ENCODE measurements around the gene PITRM1.
"Not testable (repeated sequence)": the region's sequence is repeated elsewhere in the genome, so short reads cannot be mapped to it uniquely, and the experiment has no call there.

PITRM1 gene, protein sequence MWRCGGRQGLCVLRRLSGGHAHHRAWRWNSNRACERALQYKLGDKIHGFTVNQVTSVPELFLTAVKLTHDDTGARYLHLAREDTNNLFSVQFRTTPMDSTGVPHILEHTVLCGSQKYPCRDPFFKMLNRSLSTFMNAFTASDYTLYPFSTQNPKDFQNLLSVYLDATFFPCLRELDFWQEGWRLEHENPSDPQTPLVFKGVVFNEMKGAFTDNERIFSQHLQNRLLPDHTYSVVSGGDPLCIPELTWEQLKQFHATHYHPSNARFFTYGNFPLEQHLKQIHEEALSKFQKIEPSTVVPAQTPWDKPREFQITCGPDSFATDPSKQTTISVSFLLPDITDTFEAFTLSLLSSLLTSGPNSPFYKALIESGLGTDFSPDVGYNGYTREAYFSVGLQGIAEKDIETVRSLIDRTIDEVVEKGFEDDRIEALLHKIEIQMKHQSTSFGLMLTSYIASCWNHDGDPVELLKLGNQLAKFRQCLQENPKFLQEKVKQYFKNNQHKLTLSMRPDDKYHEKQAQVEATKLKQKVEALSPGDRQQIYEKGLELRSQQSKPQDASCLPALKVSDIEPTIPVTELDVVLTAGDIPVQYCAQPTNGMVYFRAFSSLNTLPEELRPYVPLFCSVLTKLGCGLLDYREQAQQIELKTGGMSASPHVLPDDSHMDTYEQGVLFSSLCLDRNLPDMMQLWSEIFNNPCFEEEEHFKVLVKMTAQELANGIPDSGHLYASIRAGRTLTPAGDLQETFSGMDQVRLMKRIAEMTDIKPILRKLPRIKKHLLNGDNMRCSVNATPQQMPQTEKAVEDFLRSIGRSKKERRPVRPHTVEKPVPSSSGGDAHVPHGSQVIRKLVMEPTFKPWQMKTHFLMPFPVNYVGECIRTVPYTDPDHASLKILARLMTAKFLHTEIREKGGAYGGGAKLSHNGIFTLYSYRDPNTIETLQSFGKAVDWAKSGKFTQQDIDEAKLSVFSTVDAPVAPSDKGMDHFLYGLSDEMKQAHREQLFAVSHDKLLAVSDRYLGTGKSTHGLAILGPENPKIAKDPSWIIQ

DNA sequence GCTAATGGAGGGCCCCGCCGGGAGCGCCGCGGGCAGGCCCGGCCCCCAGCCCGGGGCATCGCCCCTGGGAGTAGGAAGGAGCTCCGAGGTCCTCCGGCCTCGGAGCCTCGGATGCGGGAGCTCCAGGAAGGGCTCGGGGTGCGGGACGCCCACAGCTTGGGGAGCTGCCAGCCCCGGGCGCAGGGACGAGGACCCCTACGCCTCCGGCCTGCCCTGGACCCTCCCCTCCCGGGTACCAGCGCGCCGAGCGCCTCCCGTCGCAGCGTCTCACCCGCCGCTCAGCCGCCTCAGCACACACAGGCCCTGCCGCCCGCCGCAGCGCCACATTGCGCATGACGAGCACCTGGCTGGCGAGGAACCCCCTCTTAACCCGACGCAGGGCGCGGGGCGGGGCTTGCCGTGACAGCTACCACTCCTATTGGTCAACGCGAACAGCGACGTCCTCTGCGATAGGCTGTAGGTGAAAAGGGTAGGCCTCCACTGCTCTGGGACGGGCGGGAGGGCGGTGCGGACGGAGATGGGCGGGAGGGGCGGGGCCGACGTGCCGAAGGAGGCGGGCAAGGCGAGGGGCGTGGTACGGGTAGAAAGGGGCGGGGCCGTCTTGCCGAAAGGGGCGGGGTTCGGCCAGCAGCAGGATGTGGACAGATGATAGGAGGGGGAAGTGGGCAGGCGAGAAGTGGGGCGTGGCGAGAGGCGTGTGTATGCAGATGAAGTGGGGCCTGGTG, at the start of gene PITRM1:
Gene PITRM1, minus strand, starts transcription at position 337 of the 725 bp plus-strand sequence. Its CDS starts 10 bp downstream, at position 327.
- peak; percentile 97 for DNase-seq

DNA sequence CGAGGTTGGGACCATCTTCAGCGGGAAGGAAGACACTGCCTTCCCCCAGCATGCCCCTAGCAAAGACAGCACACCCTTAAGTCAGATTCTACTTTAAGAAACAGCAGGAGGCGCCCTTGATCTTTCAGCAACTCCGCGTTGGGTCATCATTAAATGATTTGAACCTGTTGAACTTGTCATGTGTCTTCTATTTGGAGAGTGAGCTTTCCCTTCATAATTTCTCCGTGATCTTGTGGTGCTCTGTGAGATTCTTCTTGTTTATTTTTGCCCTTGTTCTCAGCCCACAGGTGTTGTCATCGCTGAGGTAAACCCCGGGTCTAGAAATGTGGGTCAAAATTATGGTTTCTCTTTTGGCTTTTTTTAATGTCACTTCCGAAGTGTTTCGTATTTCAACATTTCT, 49.5 kb upstream of the PITRM1 start:
- no peak for DNase-seq

DNA sequence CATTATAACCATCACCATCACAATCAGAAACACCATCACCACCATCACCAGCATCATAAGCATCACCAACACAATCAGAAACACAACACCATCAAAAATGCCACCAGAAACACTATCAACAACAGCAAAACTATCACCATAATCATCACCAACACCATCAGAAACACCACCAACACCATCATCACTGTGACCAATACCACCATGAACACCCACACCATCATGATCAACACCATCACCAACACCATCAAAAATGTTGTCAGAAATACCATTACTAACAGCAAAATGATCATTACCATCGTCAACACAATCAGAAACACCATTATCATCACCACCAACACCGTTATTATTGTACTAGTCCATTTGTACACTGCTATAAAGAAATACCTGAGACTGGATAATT, 49.0 kb upstream of the PITRM1 start:
- DNase-seq: not testable (repeated sequence)

DNA sequence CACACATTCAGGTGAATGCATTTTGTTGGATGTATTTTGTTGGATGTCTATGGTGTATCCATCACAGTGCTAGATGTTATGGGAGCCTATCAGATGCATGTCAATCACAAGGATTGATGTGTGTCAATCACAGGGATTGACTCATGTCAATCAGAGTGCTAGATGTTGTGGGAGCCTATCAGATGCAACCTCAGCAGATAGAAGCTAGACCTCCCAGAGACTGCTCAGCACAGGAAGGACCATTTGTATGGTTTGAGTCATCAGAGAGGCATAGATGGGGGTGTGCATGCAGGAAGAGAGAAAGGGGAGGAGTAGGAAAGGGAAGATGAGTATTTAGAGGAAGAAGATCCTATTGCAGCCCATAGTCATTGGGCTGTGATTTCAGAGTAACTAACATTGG, 48.3 kb upstream of the PITRM1 start:
- DNase-seq: no peak

DNA sequence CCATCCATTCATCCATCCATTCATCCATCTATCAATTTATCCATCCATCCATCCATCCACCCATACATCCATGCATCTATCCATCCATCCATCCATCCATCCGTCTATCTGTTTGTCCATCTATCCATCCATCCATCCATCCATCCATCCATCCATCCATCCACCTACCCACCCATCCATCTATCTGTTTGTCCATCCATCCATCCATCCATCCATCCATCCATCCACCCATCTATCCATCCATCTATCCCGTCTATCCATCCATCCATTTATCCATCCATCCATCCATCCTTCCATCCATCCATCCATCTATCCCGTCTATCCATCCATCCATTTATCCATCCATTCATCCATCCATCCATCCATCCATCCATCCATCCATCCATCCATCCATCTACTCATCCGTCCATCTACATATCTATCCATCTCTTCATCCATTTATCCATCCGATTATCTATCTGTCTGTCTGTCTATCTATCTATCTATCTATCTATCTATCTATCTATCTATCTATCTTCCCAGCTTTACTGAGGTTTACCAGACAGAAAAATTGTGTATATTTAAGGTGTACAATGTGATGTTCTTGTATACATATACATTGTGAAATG, 46.5 kb upstream of the PITRM1 start:
- not testable (repeated sequence) for DNase-seq

DNA sequence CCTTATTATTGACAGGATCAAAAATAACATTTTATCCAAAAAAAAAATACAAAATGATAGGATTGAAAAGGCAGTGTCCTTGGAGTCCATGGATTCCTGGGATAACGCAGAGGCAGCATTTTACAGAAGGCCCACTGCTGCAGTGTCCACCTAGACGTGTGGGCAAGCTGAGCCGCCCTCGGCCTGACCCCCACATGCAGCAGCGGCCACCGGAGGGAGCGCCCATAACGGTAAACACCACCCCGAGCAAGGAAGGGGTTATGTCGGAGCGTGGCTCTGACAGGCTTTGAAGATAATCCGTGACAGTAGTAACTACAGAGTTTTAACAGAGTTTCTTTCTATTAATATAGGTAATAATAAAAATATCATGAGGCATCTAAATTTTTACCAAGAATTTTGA, 45.3 kb upstream of the PITRM1 start:
- no peak for DNase-seq

DNA sequence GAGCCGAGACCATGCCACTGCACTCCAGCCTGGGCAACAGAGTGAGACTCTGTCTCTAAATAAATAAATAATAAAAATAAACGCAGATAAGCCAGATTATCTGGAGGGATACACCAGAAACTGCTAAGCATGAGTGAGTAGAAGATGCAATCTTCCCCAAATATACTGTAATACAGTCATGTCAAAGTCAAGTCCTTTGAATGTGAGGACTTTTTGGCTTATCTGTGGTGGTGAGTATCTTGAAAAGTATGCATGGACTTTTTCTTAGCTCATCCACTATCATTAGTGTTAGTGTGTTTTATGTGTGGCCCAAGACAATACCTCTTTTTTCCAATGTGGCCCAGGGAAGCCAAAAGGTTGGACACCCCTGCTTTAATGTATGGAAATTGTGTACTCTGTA, 44.7 kb upstream of the PITRM1 start:
- DNase-seq: no peak

DNA sequence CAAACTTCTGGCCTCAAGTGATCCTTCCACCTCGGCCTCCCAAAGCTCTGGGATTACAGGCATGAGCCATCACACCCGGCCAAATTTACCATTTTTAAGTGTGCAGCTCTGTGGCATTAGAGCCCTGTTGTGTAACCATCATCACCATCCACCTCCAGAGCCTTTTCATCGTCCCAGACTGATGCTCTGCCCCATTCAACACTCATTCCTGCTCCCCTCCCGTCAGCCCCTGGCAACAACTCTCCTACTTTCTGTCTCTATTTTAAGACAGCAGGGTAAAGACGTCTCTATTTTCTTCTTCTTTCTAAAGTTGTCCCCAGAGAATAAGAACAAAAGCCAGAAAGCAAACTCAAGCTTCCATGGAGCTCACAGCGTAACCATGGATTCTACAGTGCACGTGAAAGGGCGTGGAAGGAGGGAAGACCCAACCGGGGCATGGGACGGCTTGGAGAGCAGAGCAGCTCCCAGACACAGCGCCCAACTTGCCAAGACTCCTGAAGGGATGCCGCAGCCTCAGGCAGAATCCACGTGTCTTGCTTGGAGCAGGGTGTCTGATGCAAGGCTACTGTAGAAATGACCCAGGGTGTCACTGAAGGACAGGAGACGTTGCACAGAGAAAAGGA, 42.7 kb upstream of the PITRM1 start:
- no peak for DNase-seq

DNA sequence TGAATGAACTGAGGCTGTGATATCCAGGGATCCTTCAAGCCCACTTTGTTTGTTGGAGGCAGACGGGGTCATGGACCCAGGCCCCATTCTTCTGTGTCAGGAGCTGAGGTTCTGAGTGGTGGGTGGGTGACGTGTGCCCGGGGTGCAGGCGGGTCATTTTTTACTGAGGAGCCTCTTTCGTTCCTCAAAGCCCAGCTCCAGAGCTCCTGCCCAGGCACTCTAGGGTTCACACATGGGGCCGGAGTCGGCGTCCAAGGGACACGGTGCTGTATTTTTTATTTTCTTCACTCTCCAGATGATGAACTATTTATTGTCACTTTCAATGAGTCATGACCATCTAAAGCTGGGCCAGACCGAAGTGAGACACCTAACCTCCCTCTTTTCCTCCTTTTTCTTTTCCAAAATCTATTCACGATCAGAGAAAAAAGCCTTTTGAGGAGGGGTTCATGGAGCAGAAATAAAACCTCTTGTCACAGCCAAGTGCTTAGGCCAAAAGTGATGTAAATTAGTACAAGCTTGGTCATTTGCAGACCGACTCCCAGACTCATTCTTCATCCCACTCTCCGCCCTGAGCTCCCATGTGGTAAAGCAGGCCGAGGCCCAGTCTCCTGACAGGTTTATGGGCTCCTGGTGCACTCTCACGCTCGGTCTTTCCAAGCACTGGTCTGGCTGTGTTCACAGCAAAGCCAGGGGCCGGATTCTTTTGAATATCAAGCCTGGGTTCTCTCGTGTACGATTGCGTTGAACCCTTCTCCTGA, 41.4 kb upstream of the PITRM1 start:
- no peak for DNase-seq

DNA sequence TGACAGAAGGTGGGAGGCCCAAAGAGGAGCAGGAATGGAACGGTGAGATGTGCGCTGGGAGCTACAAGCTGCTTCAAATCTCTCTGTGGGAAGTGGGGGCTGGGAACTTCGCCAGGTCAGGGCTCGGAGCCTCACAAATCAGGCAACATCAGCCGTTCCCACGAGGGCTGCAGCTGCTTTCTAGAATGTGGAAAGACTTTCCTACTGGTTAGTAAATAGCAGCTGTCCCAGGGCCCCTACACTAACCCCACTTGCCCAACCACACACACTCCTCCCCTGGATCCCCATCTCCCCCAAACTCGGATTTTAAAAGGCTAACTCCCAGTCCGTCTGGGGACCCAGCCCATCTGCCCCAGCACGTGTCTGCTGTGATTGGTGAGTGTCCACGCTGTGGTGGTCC, 40.6 kb upstream of the PITRM1 start:
- DNase-seq: no peak

DNA sequence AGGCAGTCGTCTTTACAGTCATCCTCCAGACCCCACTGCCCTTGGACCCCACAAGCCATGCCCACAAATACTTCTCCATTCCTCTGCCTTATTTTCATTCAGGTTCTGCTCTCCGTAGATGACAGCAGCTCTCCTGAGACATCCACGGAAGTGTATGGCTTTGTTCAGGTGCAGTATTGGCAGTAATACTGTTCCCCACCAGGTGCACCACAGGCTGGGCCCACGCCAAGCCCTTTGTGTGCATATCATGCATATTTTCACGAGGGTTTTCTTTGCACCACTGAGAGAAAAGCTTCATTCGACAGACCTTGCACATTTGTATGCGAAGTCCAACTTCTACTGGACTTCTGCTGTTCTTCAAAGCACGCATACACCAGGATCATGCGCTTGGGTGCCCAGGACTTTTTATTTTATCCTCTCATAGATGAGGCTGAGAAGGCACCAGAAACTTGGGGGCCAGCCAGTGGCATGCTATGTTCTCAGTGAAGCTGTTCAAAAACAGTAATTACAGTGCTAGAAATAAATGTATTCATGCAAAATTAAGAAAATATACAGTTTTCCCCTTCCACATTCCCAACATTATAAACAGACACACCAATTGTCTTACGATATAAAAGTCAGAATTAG, 37.8 kb upstream of the PITRM1 start:
- DNase-seq: no peak

DNA sequence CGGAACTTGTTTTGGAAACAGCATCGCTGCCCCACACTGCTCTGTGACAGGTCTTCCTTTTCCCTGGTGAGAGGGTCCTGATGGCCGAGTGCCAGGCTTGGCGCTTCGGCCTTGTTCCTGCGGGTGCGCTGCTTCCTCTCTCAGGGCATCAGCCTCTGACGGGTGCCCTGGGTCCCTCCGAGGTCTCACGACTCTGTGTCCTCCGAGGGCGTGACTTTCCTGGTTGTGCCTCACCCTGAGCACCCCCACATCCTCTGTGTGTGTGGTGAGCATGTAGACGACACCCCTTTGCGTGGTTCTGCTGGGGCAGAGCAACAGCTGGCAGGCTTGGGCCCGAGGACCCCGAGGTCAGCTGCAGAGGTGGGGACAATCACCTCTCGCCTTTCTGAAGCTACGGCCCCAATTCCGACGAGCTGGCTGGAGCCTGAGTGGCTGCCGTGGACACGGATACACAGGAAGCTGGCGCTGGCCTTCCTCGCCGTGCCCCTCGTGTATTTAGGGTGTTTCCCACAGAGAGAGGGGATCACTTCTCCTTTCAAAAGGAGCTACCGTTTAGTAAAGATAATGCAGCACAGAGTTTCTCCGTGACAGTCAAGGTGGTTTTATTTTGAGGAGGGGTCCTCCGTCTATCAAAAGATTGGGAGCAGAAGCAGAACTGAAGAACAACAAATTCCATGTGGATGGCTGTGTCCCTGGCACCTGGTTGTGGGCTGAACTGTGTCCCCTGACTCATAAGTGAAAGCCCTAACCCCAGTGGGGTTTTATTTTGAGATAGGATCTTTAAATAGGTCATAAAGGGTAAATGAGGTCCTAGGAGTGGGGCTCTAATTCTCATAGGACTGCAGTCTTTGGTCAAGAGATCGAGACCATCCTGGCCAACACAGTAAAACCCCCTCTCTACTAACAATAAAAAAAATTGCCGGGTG, 36.2 kb upstream of the PITRM1 start:
- DNase-seq: no peak

DNA sequence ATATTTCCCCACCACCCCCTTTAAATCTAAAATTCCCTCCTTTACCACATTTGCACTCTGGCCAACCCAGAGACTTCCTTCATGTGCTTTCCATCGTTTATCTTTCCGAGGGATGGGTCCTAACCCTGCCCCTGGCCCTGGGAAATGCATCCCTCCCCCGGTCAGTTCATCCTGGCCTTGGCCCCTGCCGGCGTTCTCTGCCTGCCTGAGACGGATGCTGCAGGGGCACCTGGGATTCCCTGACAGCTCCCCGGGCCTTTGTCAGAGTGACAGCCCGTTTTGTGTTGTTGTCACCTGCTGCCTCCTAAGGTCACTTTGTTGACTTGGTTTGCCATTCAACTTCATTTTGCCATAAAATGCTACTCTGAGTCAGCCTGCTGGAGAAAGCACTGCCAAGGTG, 34.8 kb upstream of the PITRM1 start:
- no peak for DNase-seq

DNA sequence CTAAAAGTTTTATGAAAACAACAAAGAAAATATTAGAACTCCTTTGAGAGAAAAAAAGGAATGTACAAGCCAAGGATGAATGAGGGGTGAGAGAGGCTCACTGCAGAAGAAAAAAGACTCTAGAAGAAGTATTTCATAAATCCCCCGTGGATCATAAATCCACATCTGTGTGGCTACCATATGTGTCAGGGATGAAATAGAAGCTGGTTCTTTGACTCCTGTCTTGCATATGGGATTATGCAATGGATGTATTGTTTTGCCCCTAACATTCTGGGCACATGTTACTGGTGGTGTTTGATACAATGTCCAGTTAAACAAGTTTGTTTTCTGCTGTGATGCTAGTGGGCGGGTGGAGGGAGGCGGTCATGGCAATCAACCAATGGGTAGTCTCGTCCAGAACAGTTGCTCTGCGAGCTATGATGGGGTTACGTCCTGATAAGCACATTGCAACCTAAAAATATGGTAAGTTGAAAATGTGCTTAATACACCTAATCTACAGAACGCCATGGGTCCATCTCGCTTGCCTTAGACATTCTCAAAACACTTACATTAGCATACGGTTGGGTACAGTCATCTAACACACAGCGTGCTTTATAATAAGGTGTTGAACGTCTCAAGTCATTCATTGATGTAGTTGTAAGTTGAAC, 34.1 kb upstream of the PITRM1 start:
- DNase-seq: no peak

DNA sequence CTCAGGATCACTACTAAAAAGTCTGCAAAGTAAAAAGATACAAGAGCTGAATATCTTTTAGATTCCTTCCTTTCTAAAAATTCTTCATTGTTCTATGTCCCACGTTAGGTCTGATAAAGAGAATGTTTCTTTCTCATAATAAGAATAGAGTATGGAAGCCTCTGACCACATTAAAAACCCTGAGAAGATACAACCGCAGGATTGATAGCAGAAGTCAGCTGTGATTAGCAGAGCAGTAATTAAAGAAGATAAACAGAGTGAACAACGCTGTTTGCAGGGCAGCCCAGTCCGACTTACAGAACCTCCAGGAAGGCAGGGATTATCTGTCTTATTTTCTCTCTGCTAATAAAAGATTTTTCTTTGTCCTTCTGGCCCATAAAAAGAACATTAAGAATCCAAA, 31.4 kb upstream of the PITRM1 start:
- no peak for DNase-seq

DNA sequence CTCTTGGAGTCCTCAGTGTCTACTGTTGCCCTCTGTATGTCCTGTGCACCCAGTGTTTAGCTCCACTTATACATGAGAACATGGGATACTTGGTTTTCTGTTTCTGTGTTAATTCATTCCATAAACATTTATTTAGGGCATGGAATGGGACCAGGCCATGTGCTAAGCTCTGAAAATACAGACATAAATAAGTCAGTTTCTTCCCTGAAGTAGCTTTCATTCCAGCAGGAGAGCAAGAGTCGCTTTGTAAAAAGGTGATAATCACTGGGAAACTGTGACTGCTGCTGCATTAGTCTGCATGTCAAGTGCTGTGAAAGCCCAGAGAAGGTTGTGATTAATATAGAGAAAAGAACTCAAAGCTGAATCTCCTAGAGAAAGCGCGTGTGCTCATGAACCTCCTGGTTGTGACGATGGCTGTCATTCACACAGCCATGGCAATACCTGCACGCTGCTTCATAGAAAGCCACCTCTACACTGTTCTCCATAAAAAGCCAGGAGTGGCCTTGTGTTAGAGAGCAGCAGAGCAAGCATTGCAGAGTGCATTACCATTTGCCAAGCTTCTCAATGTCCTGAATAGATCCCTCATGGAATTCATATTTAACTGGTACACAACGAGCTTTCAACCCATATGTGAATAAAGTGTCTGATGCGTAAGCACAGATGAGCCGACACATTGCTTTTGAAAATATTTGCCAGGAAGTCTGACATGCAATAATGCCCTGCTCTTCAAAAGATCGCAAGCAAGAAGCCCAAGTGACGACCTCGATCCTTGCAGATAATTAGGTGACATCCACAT, 30.6 kb upstream of the PITRM1 start:
- no peak for DNase-seq

DNA sequence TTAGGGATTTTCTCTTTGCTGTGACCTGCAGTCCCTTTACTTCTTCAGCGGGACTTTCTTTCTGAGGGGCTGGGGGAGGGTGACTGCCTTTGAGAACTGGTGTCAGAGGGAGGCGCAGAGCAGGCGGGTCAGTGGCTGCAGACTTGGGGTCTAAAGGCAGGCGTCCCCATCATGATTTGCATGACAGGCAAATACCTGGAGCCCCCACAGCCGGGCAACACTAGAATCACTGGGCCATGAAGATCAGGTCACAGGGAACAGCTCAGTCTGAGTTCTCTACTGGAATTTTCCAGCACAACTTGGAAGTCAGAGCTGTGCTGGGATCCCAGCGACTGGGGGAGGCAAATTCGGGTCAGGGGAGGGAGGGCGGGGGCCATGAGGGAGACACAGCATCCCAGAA, 29.2 kb upstream of the PITRM1 start:
- DNase-seq: no peak

DNA sequence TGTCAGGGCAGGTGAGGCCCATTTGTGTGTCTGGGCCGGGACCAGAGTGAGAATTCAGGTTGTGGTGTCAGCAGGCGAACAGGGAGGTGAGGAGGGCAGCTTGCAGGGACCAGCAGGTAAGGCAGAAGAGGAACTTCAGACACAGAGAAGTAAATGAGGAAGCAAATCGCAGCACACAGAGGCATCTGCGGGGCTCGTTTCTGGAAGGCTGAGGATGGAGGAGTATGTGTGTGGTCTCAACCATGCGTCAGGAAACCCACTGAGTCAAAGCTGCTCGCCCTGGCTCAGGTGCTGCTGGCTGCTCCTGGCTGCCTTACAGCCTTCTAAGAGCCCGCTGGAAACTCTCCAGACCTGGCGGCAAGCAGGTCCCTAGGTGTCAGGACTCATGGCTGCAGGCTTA, 26.9 kb upstream of the PITRM1 start:
- no peak for DNase-seq

Data from NCI-H1048 (cell line).